SK-N-SH (cell line): ENCODE data around the gene GPR107. TPM values are rescaled to one million over a fixed set of nuclear protein-coding genes. Genes with fewer than 3 reads are reported as not detected.
A peak's percentile ranks its signal among the peaks of the same experiment; 100 is the strongest.

Experiments used
- CTCF ChIA-PET: fragments of 300-600, 350-600 bp; formaldehyde crosslinking; extraction: SDS; loops from one replicate; lab custom pipeline; 2021; lab: Yijun Ruan, JAX
- POLR2A ChIA-PET: fragments of 350-600 bp; sonication (Branson Sonifier 250); formaldehyde crosslinking; extraction: SDS; loops from one replicate; lab custom pipeline; 2020; ENCODE audit warnings: antibody characterized with exemption, inconsistent platforms; lab: Yijun Ruan, JAX
- DNase-seq: peaks from one replicate; pipeline ENCODE4 v3.0.0; 2012
- H2AFZ ChIP-seq: fragments of 200-600 bp; sonication (generic); 2 replicates; pipeline ENCODE4 v1.8.1; 2016; ENCODE audit warnings: antibody characterized with exemption, mild to moderate bottlenecking, low read depth
- H3F3A ChIP-seq: fragments of 200-600 bp; sonication (generic); replicated peaks from 2 replicates; pipeline ENCODE3; 2016; ENCODE audit warnings: antibody characterized with exemption, mild to moderate bottlenecking; ENCODE audit not compliant: insufficient read depth
- H3K27ac ChIP-seq, 2 experiments: fragments of 200-500 bp in 1 of 2; fragments of 200-600 bp in 1 of 2; sonication (Bioruptor generic) in 1 of 2; sonication (generic), shearing (Covaris generic) in 1 of 2; 2 replicates each; pipeline versions ENCODE4 v1.5.1 to v1.6.1; 2014 to 2016; ENCODE audit warnings: low read depth in 2 of 2, inconsistent platforms in 1 of 2, low read length in 1 of 2, mild to moderate bottlenecking in 1 of 2, mixed read lengths in 1 of 2
- H3K27me3 ChIP-seq: fragments of 200-600 bp; sonication (generic), shearing (Covaris generic); 2 replicates; pipeline ENCODE4 v1.6.1; 2016; ENCODE audit warnings: mixed run types; ENCODE audit not compliant: insufficient read depth
- H3K36me3 ChIP-seq, 2 experiments: fragments of 200-500 bp in 1 of 2; fragments of 200-600 bp in 1 of 2; sonication (Bioruptor generic) in 1 of 2; sonication (generic) in 1 of 2; replicated peaks in 1 of 2; 2 replicates each; pipeline versions ENCODE3 to v1.5.1; 2014 to 2016; ENCODE audit warnings: low read length in 1 of 2, mild to moderate bottlenecking in 1 of 2; ENCODE audit not compliant: insufficient read depth in 2 of 2, control insufficient read depth in 1 of 2
- H3K4me1 ChIP-seq, 2 experiments: fragments of 200-500 bp in 1 of 2; fragments of 200-600 bp in 1 of 2; sonication (Bioruptor generic) in 1 of 2; sonication (generic), shearing (Covaris generic) in 1 of 2; 2 replicates each; pipeline versions ENCODE4 v1.5.1 to v1.6.1; 2014 to 2016; ENCODE audit warnings: low read depth in 1 of 2, low read length in 1 of 2, mixed run types in 1 of 2; ENCODE audit not compliant: insufficient read depth in 2 of 2, control insufficient read depth in 1 of 2
- H3K4me2 ChIP-seq: fragments of 200-600 bp; sonication (generic), shearing (Covaris generic); 2 replicates; pipeline ENCODE4 v1.6.1; 2017; ENCODE audit warnings: mixed run types
- H3K4me3 ChIP-seq, 2 experiments: fragments of 200-500 bp in 1 of 2; fragments of 200-600 bp in 1 of 2; sonication (Bioruptor generic) in 1 of 2; sonication (generic), shearing (Covaris generic) in 1 of 2; 2 replicates each; pipeline versions ENCODE4 v1.5.1 to v1.8.1; 2014 to 2016; ENCODE audit warnings: low read depth in 2 of 2, inconsistent platforms in 1 of 2, low read length in 1 of 2, mild to moderate bottlenecking in 1 of 2, mixed read lengths in 1 of 2, moderate library complexity in 1 of 2
- H3K79me2 ChIP-seq: fragments of 200-600 bp; sonication (generic); 2 replicates; pipeline ENCODE4 v1.8.1; 2017; ENCODE audit warnings: mild to moderate bottlenecking; ENCODE audit not compliant: insufficient read depth
- H3K9ac ChIP-seq: fragments of 200-600 bp; sonication (generic); 2 replicates; pipeline ENCODE4 v1.6.1; 2017; ENCODE audit warnings: mixed run types
- H3K9me2 ChIP-seq: fragments of 200-600 bp; sonication (generic); 2 replicates; pipeline ENCODE4 v1.6.1; 2017; ENCODE audit warnings: mixed run types
- H3K9me3 ChIP-seq: fragments of 200-600 bp; sonication (generic); 2 replicates; pipeline ENCODE4 v1.6.1; 2017; ENCODE audit warnings: mixed run types, mild to moderate bottlenecking, moderate library complexity
- H4K20me1 ChIP-seq: fragments of 200-600 bp; sonication (generic); 2 replicates; pipeline ENCODE4 v1.6.1; 2017; ENCODE audit warnings: mild to moderate bottlenecking, mixed run types; ENCODE audit not compliant: insufficient read depth
- CHD2 ChIP-seq: fragments of 150-350 bp; IDR thresholded peaks from 2 replicates; pipeline ENCODE4 v1.6.1; 2018; ENCODE audit warnings: low read length; ENCODE audit not compliant: partially characterized antibody
- FOXJ3 ChIP-seq: sonication (generic); formaldehyde crosslinking; IDR thresholded peaks from 2 replicates; pipeline ENCODE4 v1.5.1; 2020; ENCODE audit warnings: mild to moderate bottlenecking, missing genetic modification reagents
- GATA2 ChIP-seq: sonication (generic); formaldehyde crosslinking; IDR thresholded peaks from 2 replicates; pipeline ENCODE4 v1.5.0; 2020; ENCODE audit warnings: mild to moderate bottlenecking, missing genetic modification reagents
- MEF2A ChIP-seq: IDR thresholded peaks from 2 replicates; pipeline ENCODE4 v1.4.0; 2012; ENCODE audit warnings: low read depth, borderline replicate concordance
- MXI1 ChIP-seq: IDR thresholded peaks from 2 replicates; pipeline ENCODE4 v1.6.1; 2012; ENCODE audit warnings: mild to moderate bottlenecking, low read depth, low read length, improper control_type of control experiment
- POLR2AphosphoS5 ChIP-seq: IDR thresholded peaks from 2 replicates; pipeline ENCODE4 v1.6.1; 2012; ENCODE audit warnings: low read depth, low read length
- TAF1 ChIP-seq: IDR thresholded peaks from 2 replicates; pipeline ENCODE4 v1.6.1; 2012; ENCODE audit warnings: low read depth, mild to moderate bottlenecking, low read length, moderate library complexity, borderline replicate concordance
- TEAD4 ChIP-seq: IDR thresholded peaks from 2 replicates; pipeline ENCODE4 v1.4.0; 2012; ENCODE audit warnings: mild to moderate bottlenecking, borderline replicate concordance; ENCODE audit not compliant: insufficient read depth
- WGBS: methylation state at CpG from one replicate; pipeline ENCODE4 v1.1.6; 2017; ENCODE audit warnings: low lambda C conversion rate; 5-methylcytosine and 5-hydroxymethylcytosine counted together
- polyA plus RNA-seq, 3 experiments: library from polyadenylated mRNA; depleted of rRNA; stranded (reverse); fragments of >200 nt; gene quantifications; 2 replicates each; pipeline ENCODE4 v1.2.3, GENCODE V29; 2012
- TF ChIP-seq, protein P1 (sequence below): fragments of 200-600 bp; sonication (generic); IDR thresholded peaks from 2 replicates; pipeline ENCODE4 v1.6.1; 2017; ENCODE audit warnings: antibody characterized with exemption, mild to moderate bottlenecking, moderate library complexity
- TF ChIP-seq, protein P2 (sequence below): IDR thresholded peaks from 2 replicates; pipeline ENCODE4 v1.4.0; 2012; ENCODE audit warnings: low read depth
- TF ChIP-seq, protein P3 (sequence below): IDR thresholded peaks from 2 replicates; pipeline ENCODE4 v1.4.0; 2012; ENCODE audit warnings: low read depth, borderline replicate concordance
- TF ChIP-seq, protein P4 (sequence below): IDR thresholded peaks from 2 replicates; pipeline ENCODE4 v1.4.0; 2012; ENCODE audit warnings: low read depth, borderline replicate concordance
- TF ChIP-seq, protein P5 (sequence below): IDR thresholded peaks from 2 replicates; pipeline ENCODE4 v1.6.1; 2012; ENCODE audit warnings: mild to moderate bottlenecking, low read depth, low read length, moderate library complexity

Gene GPR107
- polyA plus RNA-seq, 1 of the 3 experiments (the other 2 are of a cell fraction): 23.0 TPM

DNA sequence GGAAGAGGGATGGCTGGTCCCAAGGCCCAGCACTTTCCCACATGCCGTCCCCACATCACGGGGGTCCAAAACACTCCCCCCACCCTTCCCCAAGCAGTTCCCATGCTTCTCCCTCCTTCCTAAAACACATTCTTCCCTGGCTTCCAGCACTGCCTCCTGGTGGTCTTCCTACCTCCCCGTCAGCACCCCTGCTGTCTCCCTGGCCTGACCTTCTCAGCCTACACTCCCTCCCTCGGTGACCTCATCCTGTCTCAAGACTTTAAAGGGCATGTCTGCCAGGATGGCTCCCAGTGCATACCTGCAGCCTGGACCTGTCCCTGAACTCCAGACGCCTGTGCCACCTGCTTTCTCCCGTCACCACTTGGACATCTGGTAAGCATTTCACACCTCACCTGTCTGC lies 114.2 kb downstream of the GPR107 start:
- Histone ChIP-seq H3K4me2 (no peak overlapping the region), H3K27ac (no peak overlapping the region), H3K9ac (no peak overlapping the region), H3K27me3 (no peaks in the 10 kb centered on the region), H3K79me2 (peaks cover 3% of the 10 kb centered on the region), H4K20me1 (no peaks in the 10 kb centered on the region), H3K36me3 (no peaks in the 10 kb centered on the region)
- POLR2A ChIA-PET: no interaction called here
- DNase-seq: no peak
- WGBS: 90% methylated on average over 6 of the region's 6 CpGs
- CTCF ChIA-PET: interaction anchor here (1.0 to 1.4 kb wide), 3 partner anchors 22 to 69 kb away, joined by 3 to 4 read pairs (median 4); no protein-coding TSS in a partner anchor
- TF ChIP-seq, protein P1, sequence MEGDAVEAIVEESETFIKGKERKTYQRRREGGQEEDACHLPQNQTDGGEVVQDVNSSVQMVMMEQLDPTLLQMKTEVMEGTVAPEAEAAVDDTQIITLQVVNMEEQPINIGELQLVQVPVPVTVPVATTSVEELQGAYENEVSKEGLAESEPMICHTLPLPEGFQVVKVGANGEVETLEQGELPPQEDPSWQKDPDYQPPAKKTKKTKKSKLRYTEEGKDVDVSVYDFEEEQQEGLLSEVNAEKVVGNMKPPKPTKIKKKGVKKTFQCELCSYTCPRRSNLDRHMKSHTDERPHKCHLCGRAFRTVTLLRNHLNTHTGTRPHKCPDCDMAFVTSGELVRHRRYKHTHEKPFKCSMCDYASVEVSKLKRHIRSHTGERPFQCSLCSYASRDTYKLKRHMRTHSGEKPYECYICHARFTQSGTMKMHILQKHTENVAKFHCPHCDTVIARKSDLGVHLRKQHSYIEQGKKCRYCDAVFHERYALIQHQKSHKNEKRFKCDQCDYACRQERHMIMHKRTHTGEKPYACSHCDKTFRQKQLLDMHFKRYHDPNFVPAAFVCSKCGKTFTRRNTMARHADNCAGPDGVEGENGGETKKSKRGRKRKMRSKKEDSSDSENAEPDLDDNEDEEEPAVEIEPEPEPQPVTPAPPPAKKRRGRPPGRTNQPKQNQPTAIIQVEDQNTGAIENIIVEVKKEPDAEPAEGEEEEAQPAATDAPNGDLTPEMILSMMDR: peak; percentile 20; the same call in 1 of the 2 replicates
- no peak for TF ChIP-seq TAF1
- TF ChIP-seq, all 33 proteins: peak for 1
- Histone ChIP-seq H2AFZ (no peak overlapping the region), H3F3A (peaks cover 5% of the 10 kb centered on the region), H3K4me1 (peaks cover 6% of the 10 kb centered on the region in 2 experiments; a peak in 1 of 4 replicates), H3K9me3 (no peaks in the 10 kb centered on the region), H3K9me2 (no peaks in the 10 kb centered on the region), H3K4me3 (no peak overlapping the region)

DNA sequence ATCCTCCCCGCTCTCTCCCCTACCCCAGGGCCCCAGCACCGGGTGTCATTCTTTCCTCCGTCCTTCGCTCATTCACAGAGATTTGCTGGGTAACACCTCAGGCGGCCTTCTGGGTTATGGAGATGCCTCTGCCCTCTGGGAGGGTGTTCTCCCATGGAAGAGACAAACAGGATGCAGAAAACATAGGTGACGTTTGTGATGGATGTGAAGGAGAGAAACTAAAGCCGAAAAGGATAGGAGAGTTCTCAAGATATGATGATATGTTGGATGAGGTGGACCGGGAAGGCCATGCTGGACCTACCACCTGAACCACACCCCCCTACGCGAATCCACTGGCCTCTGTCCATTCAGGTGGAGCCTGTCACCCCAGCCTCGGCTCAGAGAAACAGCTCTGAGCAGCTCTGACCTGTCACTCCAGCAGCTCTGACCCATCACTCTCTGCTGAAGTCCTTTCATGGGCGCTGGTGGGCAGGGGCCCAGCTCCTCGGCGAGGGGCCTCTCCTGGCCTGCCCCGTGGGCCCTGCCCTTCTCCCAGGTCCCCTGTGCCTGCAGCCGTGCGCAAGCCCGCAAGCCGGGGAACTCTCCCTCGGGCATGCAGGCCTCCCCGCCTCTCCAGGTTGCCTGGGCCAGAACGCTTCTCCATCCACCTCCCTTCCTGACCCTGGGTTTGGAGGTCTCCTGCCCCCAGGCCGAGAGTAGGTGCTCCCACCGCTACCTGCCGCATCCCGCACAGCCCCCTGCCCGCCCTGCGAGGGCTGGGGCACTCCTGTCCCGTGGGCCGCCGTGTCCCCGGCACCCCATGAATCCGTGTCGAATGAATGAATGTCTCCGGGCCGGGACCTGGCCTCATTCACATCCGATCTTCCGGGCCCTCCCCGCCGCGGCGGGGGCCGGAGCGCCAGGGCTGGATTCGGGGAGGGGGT lies 117.8 kb downstream of the GPR107 start:
- ChIA-PET POLR2A (interaction anchor here (1.1 kb wide), 1 partner anchor 11 kb away, joined by 3 read pairs; no protein-coding TSS in a partner anchor), CTCF (interaction anchor here (0.8 to 3.9 kb wide), 6 partner anchors 9 to 145 kb away, joined by 3 to 22 read pairs (median 4); no protein-coding TSS in a partner anchor)
- DNase-seq: no peak
- Histone ChIP-seq H3K79me2 (peaks cover 38% of the 10 kb centered on the region), H4K20me1 (peaks cover 35% of the 10 kb centered on the region), H3K27ac (peak overlapping the region; percentile 17 to 35; a peak in 1 of 4 replicates), H3K36me3 (no peaks in the 10 kb centered on the region), H3K9me2 (no peaks in the 10 kb centered on the region), H3K9ac (peak overlapping the region; percentile 76), H2AFZ (peak overlapping the region; percentile 65; the same call in 1 of the 2 replicates), H3K4me2 (peak overlapping the region; percentile 87), H3K9me3 (no peaks in the 10 kb centered on the region), H3F3A (peaks cover 5% of the 10 kb centered on the region), H3K27me3 (no peaks in the 10 kb centered on the region), H3K4me1 (peaks cover 6 to 20% of the 10 kb centered on the region in 2 experiments; a peak in 1 of 4 replicates), H3K4me3 (peak overlapping the region; percentile 67 to 72)
- 75% methylated on average over 24 of the region's 45 CpGs for WGBS
- TF ChIP-seq MXI1 (no peak), FOXJ3 (no peak), TEAD4 (no peak), MEF2A (no peak), CHD2 (no peak), GATA2 (no peak), POLR2AphosphoS5 (no peak)
- TF ChIP-seq, protein P2, sequence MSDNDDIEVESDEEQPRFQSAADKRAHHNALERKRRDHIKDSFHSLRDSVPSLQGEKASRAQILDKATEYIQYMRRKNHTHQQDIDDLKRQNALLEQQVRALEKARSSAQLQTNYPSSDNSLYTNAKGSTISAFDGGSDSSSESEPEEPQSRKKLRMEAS: no peak
- TF ChIP-seq, protein P3, sequence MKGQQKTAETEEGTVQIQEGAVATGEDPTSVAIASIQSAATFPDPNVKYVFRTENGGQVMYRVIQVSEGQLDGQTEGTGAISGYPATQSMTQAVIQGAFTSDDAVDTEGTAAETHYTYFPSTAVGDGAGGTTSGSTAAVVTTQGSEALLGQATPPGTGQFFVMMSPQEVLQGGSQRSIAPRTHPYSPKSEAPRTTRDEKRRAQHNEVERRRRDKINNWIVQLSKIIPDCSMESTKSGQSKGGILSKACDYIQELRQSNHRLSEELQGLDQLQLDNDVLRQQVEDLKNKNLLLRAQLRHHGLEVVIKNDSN: no peak
- TF ChIP-seq, protein P4, sequence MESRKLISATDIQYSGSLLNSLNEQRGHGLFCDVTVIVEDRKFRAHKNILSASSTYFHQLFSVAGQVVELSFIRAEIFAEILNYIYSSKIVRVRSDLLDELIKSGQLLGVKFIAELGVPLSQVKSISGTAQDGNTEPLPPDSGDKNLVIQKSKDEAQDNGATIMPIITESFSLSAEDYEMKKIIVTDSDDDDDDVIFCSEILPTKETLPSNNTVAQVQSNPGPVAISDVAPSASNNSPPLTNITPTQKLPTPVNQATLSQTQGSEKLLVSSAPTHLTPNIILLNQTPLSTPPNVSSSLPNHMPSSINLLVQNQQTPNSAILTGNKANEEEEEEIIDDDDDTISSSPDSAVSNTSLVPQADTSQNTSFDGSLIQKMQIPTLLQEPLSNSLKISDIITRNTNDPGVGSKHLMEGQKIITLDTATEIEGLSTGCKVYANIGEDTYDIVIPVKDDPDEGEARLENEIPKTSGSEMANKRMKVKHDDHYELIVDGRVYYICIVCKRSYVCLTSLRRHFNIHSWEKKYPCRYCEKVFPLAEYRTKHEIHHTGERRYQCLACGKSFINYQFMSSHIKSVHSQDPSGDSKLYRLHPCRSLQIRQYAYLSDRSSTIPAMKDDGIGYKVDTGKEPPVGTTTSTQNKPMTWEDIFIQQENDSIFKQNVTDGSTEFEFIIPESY: no peak
- TF ChIP-seq, protein P5, sequence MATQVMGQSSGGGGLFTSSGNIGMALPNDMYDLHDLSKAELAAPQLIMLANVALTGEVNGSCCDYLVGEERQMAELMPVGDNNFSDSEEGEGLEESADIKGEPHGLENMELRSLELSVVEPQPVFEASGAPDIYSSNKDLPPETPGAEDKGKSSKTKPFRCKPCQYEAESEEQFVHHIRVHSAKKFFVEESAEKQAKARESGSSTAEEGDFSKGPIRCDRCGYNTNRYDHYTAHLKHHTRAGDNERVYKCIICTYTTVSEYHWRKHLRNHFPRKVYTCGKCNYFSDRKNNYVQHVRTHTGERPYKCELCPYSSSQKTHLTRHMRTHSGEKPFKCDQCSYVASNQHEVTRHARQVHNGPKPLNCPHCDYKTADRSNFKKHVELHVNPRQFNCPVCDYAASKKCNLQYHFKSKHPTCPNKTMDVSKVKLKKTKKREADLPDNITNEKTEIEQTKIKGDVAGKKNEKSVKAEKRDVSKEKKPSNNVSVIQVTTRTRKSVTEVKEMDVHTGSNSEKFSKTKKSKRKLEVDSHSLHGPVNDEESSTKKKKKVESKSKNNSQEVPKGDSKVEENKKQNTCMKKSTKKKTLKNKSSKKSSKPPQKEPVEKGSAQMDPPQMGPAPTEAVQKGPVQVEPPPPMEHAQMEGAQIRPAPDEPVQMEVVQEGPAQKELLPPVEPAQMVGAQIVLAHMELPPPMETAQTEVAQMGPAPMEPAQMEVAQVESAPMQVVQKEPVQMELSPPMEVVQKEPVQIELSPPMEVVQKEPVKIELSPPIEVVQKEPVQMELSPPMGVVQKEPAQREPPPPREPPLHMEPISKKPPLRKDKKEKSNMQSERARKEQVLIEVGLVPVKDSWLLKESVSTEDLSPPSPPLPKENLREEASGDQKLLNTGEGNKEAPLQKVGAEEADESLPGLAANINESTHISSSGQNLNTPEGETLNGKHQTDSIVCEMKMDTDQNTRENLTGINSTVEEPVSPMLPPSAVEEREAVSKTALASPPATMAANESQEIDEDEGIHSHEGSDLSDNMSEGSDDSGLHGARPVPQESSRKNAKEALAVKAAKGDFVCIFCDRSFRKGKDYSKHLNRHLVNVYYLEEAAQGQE: no peak
